GM12875 (cell line): ENCODE measurements around the gene GPR39.

Source experiments
- H3K4me3 ChIP-seq: one replicate; pipeline ENCODE4 v1.5.1; 2011; ENCODE audit warnings: low read depth, low read length, control low read depth
- TF ChIP-seq, protein P1 (sequence below): IDR thresholded peaks from 2 replicates; pipeline ENCODE4 v1.5.1; 2011; ENCODE audit warnings: low read depth, mild to moderate bottlenecking, control low read depth, inconsistent platforms, low read length, moderate library complexity, borderline replicate concordance; ENCODE audit not compliant: insufficient read depth

Gene GPR39

DNA sequence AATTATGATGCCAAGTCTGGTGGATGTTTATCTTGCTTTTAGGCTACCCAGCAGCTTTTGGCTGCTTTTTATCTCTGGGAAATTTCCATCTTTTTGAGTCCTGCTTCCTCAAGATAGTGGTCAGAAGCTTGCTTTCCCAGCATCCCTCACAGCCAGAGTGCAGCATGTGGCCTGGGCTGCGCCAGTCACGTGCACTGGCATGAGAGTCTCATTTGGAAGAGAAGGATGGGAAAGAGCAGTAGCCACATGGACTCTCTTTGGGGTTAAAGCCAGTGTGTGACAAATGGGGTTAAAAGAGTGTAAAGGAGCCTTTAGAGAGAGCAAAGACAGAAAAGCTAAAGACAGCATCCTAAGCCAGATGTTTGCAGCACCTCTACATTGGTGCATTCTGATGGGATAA, 12.7 kb downstream of the GPR39 start:
- TF ChIP-seq, protein P1, sequence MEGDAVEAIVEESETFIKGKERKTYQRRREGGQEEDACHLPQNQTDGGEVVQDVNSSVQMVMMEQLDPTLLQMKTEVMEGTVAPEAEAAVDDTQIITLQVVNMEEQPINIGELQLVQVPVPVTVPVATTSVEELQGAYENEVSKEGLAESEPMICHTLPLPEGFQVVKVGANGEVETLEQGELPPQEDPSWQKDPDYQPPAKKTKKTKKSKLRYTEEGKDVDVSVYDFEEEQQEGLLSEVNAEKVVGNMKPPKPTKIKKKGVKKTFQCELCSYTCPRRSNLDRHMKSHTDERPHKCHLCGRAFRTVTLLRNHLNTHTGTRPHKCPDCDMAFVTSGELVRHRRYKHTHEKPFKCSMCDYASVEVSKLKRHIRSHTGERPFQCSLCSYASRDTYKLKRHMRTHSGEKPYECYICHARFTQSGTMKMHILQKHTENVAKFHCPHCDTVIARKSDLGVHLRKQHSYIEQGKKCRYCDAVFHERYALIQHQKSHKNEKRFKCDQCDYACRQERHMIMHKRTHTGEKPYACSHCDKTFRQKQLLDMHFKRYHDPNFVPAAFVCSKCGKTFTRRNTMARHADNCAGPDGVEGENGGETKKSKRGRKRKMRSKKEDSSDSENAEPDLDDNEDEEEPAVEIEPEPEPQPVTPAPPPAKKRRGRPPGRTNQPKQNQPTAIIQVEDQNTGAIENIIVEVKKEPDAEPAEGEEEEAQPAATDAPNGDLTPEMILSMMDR: no peak
- H3K4me3 ChIP-seq: no peak overlapping the region

DNA sequence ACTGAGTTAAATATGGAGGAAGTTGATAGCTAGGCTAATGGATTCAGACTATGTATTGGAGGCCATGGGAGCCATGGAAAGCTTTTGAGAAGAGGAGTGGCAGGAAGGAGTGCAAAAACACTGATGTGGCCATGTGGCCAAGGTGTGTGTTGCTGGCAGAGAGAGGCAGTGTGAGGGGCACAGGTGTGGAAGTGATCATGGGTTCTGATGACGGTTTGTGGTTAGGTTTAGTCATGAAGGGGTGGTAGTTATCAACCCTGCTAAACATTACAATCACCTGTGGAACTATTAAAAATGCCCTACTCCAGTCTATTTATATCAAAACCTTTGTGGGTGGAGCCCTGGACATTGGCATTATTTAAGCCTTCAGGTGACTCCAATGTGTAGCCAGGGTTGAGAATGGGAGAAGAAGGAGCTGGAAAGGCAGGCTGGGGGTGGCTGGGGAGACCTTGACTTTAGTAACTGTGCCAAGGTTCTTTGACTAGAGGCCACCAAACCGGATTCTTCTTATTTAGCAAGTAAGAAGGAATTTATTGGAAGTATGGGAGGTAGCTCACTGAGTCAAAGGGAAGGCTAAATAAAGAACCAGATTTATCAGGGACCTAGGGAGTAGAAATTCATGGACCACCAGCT, 13.5 kb downstream of the GPR39 start:
- H3K4me3 ChIP-seq: no peak overlapping the region
- TF ChIP-seq, protein P1: no peak

DNA sequence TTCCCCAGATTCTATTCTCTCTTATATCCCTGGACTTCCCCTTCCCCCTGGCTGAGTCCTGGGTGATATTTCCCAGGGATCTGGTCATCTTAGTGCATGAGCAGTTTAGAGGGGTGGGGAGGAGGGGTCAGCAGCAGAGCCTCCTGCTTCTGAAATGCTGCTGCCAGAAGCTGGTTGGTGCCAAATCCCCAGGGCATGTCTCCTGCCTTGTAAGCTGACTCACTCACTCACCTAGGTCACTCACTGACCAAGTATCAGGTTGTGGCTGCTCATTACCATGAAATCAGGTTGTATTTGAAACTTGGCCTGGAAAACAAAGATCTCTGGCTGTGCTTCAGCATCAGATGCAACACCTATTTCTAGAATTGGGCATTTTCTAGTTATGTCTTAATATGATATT, 14.3 kb downstream of the GPR39 start:
- H3K4me3 ChIP-seq: no peak overlapping the region
- TF ChIP-seq, protein P1: no peak

DNA sequence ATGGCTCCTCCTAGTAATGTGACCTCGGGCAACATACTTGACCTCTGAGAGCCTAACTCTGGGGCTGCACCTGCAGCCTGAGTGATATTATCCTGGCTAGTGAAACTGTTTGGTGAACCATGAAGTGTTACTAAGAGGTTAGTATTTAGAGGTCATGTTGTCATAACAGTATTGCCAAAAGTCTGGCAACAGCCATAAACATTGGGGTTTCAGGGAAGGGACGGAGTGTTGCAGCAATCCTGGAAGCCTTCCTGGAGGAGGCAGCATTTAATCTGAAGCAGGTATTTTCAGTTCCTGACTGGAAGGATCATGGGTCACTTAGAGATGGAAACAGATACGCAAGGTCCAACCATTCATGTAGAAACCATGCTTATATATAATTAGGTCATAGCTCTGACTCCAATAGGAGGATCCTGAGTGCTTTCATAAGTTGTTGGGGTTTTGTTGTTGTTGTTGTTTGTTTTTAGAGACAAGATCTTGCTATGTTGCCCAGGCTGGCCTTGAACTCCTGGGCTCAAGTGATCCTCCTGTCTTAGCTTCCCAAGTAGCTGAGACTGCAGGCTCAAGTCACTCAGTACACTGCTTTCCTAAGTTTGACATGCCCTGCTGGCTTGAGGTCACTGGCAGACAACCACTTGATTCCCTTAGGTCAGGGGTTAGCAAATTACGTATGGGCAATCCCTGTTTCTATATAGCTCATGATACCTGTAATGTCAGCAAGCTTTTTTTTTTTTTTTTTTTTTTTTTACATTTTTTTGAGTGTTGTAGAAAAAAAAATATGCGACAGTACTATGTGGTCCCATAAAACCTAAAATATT, 21.5 kb downstream of the GPR39 start:
- H3K4me3 ChIP-seq: no peak overlapping the region

DNA sequence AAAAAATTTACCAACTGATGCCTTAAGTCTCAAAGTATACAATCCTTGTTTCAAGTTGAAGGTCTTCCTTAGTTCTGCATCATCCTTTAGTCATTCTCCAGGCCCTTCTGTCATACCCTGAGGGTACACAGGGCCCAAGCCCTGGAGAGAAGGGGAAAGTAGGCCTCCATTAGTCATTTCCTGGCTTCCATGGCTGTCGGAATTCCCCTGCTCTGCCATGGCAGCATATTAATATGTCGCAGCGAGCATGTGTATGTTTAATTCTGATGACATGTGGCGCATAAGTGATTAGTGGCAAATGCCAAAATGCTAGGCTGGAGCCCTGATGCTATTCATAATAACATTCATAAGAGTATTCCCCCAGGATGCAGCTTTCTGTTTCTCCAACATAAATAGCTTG, 22.1 kb downstream of the GPR39 start:
- no peak overlapping the region for H3K4me3 ChIP-seq
- TF ChIP-seq, protein P1: no peak

More for the DNA sequence above, 21.5 kb downstream of the GPR39 start:
- TF ChIP-seq, protein P1: no peak

DNA sequence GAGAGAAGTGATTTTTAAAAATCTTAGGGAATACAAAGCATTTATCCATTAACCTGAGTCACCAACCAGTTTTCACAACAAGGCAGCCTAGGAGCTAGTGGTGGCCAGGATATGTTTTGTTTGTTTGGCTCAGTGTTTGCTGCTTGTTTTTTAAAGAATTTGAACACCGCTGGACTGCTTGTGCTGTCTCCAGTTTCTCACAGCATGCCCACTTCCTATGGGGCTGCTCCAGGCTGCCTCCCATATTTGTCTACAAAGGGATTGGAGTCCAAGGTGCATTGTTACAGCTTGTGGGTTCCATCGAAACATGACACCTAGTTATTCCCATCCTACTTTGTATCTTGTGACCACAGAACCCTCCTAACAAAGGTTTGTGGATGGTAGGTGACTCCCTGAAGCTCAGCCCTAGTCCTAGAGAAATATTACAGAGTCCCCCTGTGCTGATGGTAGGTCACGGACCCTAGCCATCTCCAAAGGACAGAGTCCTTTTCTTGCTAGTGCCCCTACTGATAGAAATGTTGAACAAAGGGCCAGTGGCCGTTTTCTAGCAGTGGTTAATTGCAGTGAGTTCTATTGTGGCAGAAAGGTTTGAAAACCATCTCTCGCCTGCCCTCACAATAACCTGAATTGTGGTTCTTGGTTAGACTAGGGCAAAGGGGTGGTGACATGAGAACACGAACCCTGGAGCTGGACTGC, 23.2 kb downstream of the GPR39 start:
- no peak overlapping the region for H3K4me3 ChIP-seq

More for the DNA sequence above, 23.2 kb downstream of the GPR39 start:
- TF ChIP-seq, protein P1: no peak
